Lower lobe of right lung (tissue), 2 donors: ENCODE results near the gene TLR9. TPM values are rescaled to one million over a fixed set of nuclear protein-coding genes. Genes with fewer than 3 reads are reported as not detected.

Experiments
- ATAC-seq, 2 donors: fragments of 200-7000 bp; cut with Tn5 transposase; one replicate each; pipeline ENCODE4 v1.9.1; 2020 to 2022; ENCODE audit warnings: mild to moderate bottlenecking in 2 of 2, moderate library complexity in 2 of 2
- DNase-seq: peaks from one replicate; pipeline ENCODE4 v3.0.0-alpha.2; 2020
- H3K27ac ChIP-seq: fragments of 200-600 bp; one replicate; pipeline ENCODE4 v1.8.0; 2022
- H3K27me3 ChIP-seq: fragments of 200-600 bp; one replicate; pipeline ENCODE4 v1.8.0; 2022; ENCODE audit warnings: low read depth
- H3K36me3 ChIP-seq: fragments of 200-600 bp; one replicate; pipeline ENCODE4 v1.8.0; 2022; ENCODE audit warnings: mild to moderate bottlenecking
- H3K4me1 ChIP-seq: fragments of 200-600 bp; one replicate; pipeline ENCODE4 v1.8.0; 2022
- H3K4me3 ChIP-seq: fragments of 200-600 bp; one replicate; pipeline ENCODE4 v1.8.0; 2022; ENCODE audit warnings: mild to moderate bottlenecking
- H3K9me3 ChIP-seq: fragments of 200-600 bp; one replicate; pipeline ENCODE4 v1.8.0; 2022
- intact Hi-C: fragments of 100-400 bp; cut with DNase I; formaldehyde crosslinking; loops from one replicate; pipeline ENCODE4 v1.11.0; 2022
- total RNA-seq: library from RNA; stranded (reverse); fragmentation: NEBNext Ultra II Directional; extraction: Animal tissue kit (Norgen Biotek cat#: 25700); gene quantifications from one replicate; pipeline ENCODE4 v1.2.1, GENCODE V29; 2021
- TF ChIP-seq, protein P1 (sequence below): fragments of 200-600 bp; IDR thresholded peaks from one replicate; pipeline ENCODE4 v1.8.0; 2022; ENCODE audit warnings: antibody characterized with exemption, mild to moderate bottlenecking
- donor health status: DM: no; HTN: yes; CAD: no; lungs with severe emphysema.

TLR9 gene
- total RNA-seq, 1 donor from 2014 or later, result 1.0 TPM

DNA sequence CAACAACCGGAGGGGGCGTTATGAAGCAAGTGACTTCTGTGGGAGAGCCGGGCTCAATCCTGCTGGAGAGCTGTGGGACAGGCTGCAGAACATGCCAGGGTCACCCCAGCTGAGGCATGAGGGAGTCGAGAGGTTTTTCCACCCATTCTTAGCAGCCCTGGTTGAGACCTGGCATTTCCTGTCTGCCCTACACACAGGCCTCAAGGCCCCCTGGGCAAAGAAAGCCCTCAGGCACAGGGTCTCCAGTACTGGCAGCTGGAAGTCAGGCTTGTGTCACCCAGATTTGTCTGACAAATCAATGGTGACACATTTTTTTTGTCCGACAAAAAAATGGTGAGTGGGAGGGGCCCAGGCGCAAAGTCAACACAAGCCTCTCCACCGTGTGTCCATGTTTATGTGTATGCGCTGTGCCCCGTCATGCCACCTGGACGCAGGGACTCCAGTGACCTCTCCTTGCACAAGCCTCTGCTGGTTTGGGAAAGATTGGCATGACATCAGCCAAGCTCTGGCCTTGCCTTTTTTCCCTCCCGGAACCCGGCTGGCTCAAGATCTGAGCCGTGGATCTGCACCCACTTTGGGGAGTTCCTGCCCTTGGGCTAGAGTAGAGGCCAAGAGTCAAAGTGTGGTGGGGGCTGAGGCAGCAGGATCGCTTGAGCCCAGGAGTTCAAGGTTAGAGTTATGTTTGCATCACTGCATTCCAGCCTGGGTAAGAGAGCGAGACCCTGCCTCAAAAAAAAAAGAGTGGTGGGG lies 48.3 kb downstream of the TLR9 start:
- TF ChIP-seq, protein P1, sequence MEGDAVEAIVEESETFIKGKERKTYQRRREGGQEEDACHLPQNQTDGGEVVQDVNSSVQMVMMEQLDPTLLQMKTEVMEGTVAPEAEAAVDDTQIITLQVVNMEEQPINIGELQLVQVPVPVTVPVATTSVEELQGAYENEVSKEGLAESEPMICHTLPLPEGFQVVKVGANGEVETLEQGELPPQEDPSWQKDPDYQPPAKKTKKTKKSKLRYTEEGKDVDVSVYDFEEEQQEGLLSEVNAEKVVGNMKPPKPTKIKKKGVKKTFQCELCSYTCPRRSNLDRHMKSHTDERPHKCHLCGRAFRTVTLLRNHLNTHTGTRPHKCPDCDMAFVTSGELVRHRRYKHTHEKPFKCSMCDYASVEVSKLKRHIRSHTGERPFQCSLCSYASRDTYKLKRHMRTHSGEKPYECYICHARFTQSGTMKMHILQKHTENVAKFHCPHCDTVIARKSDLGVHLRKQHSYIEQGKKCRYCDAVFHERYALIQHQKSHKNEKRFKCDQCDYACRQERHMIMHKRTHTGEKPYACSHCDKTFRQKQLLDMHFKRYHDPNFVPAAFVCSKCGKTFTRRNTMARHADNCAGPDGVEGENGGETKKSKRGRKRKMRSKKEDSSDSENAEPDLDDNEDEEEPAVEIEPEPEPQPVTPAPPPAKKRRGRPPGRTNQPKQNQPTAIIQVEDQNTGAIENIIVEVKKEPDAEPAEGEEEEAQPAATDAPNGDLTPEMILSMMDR, result no peak
- ATAC-seq (peak; percentile 75 to 83), DNase-seq (no peak)
- Histone ChIP-seq H3K36me3 (no peaks in the 10 kb centered on the region), H3K9me3 (no peaks in the 10 kb centered on the region), H3K27ac (peak overlapping the region; percentile 27), H3K4me1 (peaks cover 12% of the 10 kb centered on the region), H3K4me3 (no peak overlapping the region), H3K27me3 (no peaks in the 10 kb centered on the region)
- intact Hi-C loops, result no loop called here

DNA sequence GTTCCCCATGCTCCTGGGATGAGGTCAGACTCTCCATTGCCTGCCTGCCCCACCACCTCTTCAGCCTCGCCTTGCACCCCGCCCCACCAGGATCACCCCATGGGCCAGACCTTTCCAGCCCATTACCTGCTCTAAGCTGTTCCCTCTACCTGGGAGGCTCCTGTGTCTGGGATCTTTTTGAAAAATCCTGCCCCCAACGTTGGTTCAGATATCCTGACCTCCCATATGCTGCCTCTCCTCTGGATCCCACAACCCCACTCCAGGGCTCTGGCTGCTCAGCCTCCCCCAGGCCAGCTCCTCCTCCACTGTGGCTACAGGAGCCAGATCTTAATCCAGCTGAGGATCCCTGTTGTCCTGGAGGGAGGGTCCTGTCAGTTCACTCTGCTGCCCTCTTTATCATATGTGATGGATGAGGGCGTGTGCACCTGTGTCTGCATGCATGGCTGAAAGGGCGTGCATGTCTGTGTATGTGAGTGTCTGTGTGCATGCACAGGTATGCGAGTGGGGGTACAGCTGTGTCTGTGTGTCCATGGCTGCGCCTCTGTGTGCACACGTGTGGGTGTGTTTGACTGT lies 49.2 kb downstream of the TLR9 start:
- Histone ChIP-seq H3K36me3 (no peaks in the 10 kb centered on the region), H3K9me3 (no peaks in the 10 kb centered on the region), H3K27me3 (no peaks in the 10 kb centered on the region), H3K4me1 (peaks cover 12% of the 10 kb centered on the region), H3K4me3 (no peak overlapping the region), H3K27ac (no peak overlapping the region)
- TF ChIP-seq, protein P1, result no peak
- intact Hi-C loops, result no loop called here
- DNase-seq, result no peak
- no peak for ATAC-seq

DNA sequence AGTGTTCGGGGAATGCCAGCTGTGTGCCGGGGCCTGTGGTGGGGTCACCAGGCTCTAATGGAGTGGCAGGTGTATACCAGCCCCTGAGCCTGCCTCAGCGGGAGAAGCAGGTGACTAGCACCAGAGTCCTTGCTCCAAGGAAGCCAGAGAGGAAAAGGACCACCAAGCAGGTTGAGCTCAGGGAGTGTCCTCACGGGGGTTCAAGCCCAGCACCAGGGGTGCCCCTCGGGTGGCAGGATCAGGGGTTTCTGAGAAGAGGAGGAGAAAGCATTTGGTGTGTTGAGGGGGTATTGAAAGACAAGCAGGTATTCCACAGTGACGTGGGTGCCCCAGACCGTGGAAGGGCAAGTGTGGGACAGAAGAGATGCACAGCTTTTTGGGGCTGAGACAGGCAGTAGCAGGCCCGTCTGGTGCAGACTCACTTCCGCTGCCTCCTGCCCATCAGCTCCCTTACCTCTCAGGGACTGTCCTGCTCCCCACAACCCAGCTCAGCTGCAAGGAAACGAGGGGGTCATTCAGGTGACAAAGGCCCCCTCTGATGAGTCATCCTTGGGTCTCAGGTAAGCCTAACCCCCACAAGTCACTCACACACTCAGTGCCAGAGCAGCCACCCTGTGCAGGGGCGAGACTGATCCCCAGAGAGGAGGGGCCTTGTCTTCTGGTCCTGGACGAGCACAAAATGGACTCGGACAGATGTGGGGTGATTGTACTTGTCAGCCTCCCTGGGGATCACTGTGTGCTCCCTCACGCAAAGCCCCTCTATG lies 49.8 kb downstream of the TLR9 start:
- no peaks in the 10 kb centered on the region for H3K36me3 ChIP-seq
- no peak overlapping the region for H3K4me3 ChIP-seq
- intact Hi-C loops, result no loop called here
- no peaks in the 10 kb centered on the region for H3K9me3 ChIP-seq
- peaks cover 12% of the 10 kb centered on the region for H3K4me1 ChIP-seq
- TF ChIP-seq, protein P1, result no peak
- no peak for DNase-seq
- no peak for ATAC-seq
- no peak overlapping the region for H3K27ac ChIP-seq
- no peaks in the 10 kb centered on the region for H3K27me3 ChIP-seq

DNA sequence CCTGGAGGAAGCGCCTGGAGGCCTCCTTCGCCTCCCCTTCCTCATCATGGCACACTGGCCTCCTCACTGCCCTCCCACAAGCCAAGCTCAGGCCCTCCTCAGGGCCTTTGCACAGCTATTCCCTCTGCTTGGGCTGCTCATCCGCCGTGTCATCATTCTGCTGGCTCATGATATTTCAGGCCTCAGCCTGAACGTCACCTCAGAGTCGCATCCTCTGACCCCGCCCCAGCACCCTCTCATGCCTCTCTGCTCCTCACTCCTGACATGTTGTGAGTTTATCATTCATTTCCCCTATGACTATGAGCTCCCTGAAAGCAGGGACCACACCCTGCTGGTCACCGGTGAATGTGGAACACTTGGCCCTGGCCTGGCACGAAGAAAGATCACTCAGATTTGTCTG lies 50.5 kb downstream of the TLR9 start:
- Histone ChIP-seq H3K4me3 (no peak overlapping the region), H3K27ac (no peak overlapping the region), H3K36me3 (no peaks in the 10 kb centered on the region), H3K27me3 (no peaks in the 10 kb centered on the region), H3K9me3 (no peaks in the 10 kb centered on the region), H3K4me1 (peaks cover 12% of the 10 kb centered on the region)
- ATAC-seq (no peak), DNase-seq (no peak)
- TF ChIP-seq, protein P1, result no peak
- intact Hi-C loops, result no loop called here

DNA sequence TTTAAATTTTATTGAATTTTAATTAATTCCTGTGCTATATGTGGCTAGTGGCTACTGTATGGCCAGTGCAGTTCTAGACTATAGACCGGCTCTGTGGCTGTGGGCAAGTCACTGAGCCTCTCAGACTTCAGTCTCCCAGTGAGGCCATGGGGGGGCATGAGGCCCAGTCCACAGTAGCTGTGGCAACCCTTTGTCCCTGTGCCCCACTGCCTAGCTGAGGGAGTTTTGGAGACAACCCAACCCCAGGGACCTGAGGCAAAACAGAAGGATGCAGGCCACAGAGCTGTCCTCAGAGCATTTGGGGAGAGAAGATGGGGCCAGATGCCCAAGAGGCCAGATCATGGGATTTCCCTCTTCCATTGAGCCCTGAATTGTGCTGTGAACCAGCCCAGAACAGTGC lies 52.3 kb downstream of the TLR9 start:
- no peaks in the 10 kb centered on the region for H3K27me3 ChIP-seq
- no peaks in the 10 kb centered on the region for H3K9me3 ChIP-seq
- H3K36me3 ChIP-seq, result no peaks in the 10 kb centered on the region
- no peak overlapping the region for H3K4me3 ChIP-seq
- TF ChIP-seq, protein P1, result no peak
- ATAC-seq (no peak), DNase-seq (peak; percentile 24)
- H3K4me1 ChIP-seq, result peaks cover 12% of the 10 kb centered on the region
- no peak overlapping the region for H3K27ac ChIP-seq
- intact Hi-C loops, result no loop called here
